Breast epithelium (tissue), 4 donors: ENCODE measurements around the gene CPA5. TPM values are rescaled to one million over a fixed set of nuclear protein-coding genes. Genes with fewer than 3 reads are reported as not detected.

Experiments used
- DNase-seq, 2 donors: peaks; one replicate each; pipeline ENCODE4 v3.0.0-alpha.2; 2019; ENCODE audit warnings: low spot score in 2 of 2
- H3K27ac ChIP-seq, 2 donors: fragments of 200-600 bp; sonication (generic) in 1 of 2; one replicate each; pipeline ENCODE4 v1.5.1; 2016 to 2019; ENCODE audit warnings: mild to moderate bottlenecking in 1 of 2
- H3K27me3 ChIP-seq, 2 donors: fragments of 200-600 bp; sonication (generic) in 1 of 2; one replicate each; pipeline versions ENCODE4 v1.5.1 to v1.6.0; 2017 to 2019; ENCODE audit warnings: control low read depth in 1 of 2, mild to moderate bottlenecking in 1 of 2
- H3K36me3 ChIP-seq: fragments of 200-600 bp; one replicate; pipeline ENCODE4 v1.5.1; 2019
- H3K4me1 ChIP-seq, 2 donors: fragments of 200-600 bp; sonication (generic); one replicate each; pipeline ENCODE4 v1.5.1; 2016 to 2019; ENCODE audit warnings: control low read depth in 1 of 2
- H3K4me3 ChIP-seq, 3 donors: fragments of 200-600 bp; sonication (generic); 1 replicate in 2 of 3; 2 replicates in 1 of 3; pipeline ENCODE4 v1.5.1; 2016 to 2019; ENCODE audit warnings: mild to moderate bottlenecking in 3 of 3, moderate library complexity in 2 of 3
- H3K9me3 ChIP-seq, 2 donors: fragments of 200-600 bp; sonication (generic) in 1 of 2; one replicate each; pipeline ENCODE4 v1.5.1; 2016 to 2019; ENCODE audit warnings: control low read depth in 1 of 2
- CTCF ChIP-seq, 3 donors: fragments of 450-650 bp; IDR thresholded peaks; one replicate each; pipeline ENCODE4 v1.5.1; 2016 to 2017; ENCODE audit warnings: antibody characterized with exemption in 3 of 3, mild to moderate bottlenecking in 3 of 3, moderate library complexity in 3 of 3
- POLR2A ChIP-seq: fragments of 450-650 bp; IDR thresholded peaks from one replicate; pipeline ENCODE4 v1.6.1; 2016; ENCODE audit warnings: antibody characterized with exemption, mild to moderate bottlenecking, moderate library complexity
- POLR2AphosphoS5 ChIP-seq, 3 donors: sonication (generic); formaldehyde crosslinking; IDR thresholded peaks; one replicate each; pipeline ENCODE4 v1.6.1; 2017; ENCODE audit warnings: antibody characterized with exemption in 3 of 3
- intact Hi-C: fragments of 100-400 bp; cut with DNase I; formaldehyde crosslinking; loops from one replicate; pipeline ENCODE4 v1.15.1; 2023; ENCODE audit warnings: low total_unique reads
- total RNA-seq, 3 donors: library from RNA; depleted of rRNA; stranded (reverse); fragments of >200 nt; gene quantifications; one replicate each; pipeline ENCODE4 v1.1.0, GENCODE V29; 2016

The CPA5 gene
- total RNA-seq, 3 donors from 2014 or later, result not detected

DNA sequence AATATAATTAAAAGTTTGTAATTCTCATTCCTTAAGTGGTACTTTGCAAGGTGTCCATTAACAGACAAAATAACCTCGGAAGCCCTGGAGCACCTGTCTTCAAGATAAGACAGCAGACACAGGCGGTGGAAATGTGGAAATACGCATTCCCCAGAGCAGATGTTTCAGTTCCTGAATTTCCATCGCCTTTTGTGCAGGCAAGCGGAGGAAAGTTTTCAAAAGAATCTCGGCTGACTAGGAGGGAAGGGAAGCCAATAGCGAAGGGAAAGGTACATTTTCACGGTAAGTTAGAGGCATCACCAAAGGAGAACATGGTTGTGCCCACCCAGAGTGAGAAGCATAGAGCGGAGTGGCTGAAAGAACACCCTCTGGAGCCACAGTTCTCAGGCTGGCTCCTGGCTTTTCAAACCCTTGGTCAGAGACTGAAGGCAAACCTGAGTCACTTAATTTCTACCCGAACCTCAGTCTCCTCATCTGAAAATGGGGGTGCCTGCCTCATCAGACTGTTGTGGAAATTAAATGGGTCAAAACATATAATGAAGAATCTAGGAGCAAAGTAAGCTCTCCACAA lies 49.3 kb downstream of the CPA5 start:
- no peaks in the 10 kb centered on the region for H3K27me3 ChIP-seq
- no peak overlapping the region for H3K27ac ChIP-seq
- DNase-seq, result no peak
- TF ChIP-seq POLR2AphosphoS5 (IDR thresholded peaks at IDR 0.05) (no peak), CTCF (IDR thresholded peaks at IDR 0.05) (no peak), POLR2A (no peak)
- H3K4me1 ChIP-seq, result no peaks in the 10 kb centered on the region
- intact Hi-C loops, result no loop called here
- H3K36me3 ChIP-seq, result no peaks in the 10 kb centered on the region
- no peak overlapping the region for H3K4me3 ChIP-seq
- no peaks in the 10 kb centered on the region for H3K9me3 ChIP-seq

GRCh38 chr7:130394421-130395195 lies 50.0 kb downstream of the CPA5 start:
- H3K36me3 ChIP-seq, result no peaks in the 10 kb centered on the region
- peaks cover 0 to under 1% of the 10 kb centered on the region in 2 donors for H3K4me1 ChIP-seq
- no peak for TF ChIP-seq POLR2AphosphoS5 (IDR thresholded peaks at IDR 0.05)
- no peak for TF ChIP-seq POLR2A
- no peak for TF ChIP-seq CTCF (IDR thresholded peaks at IDR 0.05)
- intact Hi-C loops, result no loop called here
- no peak overlapping the region for H3K27ac ChIP-seq
- DNase-seq, result no peak
- no peaks in the 10 kb centered on the region for H3K9me3 ChIP-seq
- no peaks in the 10 kb centered on the region for H3K27me3 ChIP-seq
- H3K4me3 ChIP-seq, result no peak overlapping the region

DNA sequence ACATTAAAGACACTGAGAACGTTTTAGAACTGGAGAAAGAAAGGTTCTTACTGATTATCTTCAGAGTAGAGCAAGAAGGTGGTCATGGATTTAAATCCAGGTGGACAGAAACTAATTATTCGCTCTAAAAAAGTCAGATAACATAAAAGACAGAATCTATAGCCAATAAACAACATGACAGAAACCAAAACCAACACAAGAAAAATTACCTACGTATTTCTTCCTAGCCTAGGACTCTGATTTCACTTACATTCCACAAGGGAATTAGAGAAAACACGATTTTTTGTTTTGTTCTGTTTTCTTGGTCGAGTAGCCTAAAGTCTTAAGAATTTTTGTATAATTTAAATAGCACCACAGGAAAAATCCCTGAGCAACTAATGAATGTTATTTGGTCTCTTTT lies 50.8 kb downstream of the CPA5 start:
- no peaks in the 10 kb centered on the region for H3K36me3 ChIP-seq
- peaks cover 0 to 8% of the 10 kb centered on the region in 2 donors for H3K4me1 ChIP-seq
- DNase-seq, result no peak
- no peaks in the 10 kb centered on the region for H3K9me3 ChIP-seq
- H3K4me3 ChIP-seq, result no peak overlapping the region
- no peak overlapping the region for H3K27ac ChIP-seq
- intact Hi-C loops, result no loop called here
- no peaks in the 10 kb centered on the region for H3K27me3 ChIP-seq
- TF ChIP-seq POLR2A (no peak), CTCF (IDR thresholded peaks at IDR 0.05) (no peak), POLR2AphosphoS5 (IDR thresholded peaks at IDR 0.05) (no peak)

GRCh38 chr7:130396109-130396508 lies 51.5 kb downstream of the CPA5 start:
- Histone ChIP-seq H3K4me1 (peaks cover 0 to 8% of the 10 kb centered on the region in 2 donors), H3K9me3 (no peaks in the 10 kb centered on the region), H3K36me3 (no peaks in the 10 kb centered on the region), H3K27me3 (no peaks in the 10 kb centered on the region), H3K27ac (no peak overlapping the region), H3K4me3 (no peak overlapping the region)
- TF ChIP-seq POLR2AphosphoS5 (IDR thresholded peaks at IDR 0.05), result no peak
- TF ChIP-seq CTCF (IDR thresholded peaks at IDR 0.05), result no peak
- no peak for TF ChIP-seq POLR2A
- no peak for DNase-seq
- intact Hi-C loops, result no loop called here

GRCh38 chr7:130397051-130397757 lies 52.6 kb downstream of the CPA5 start:
- no peak overlapping the region for H3K4me3 ChIP-seq
- no peak for DNase-seq
- peaks cover 0 to 8% of the 10 kb centered on the region in 2 donors for H3K4me1 ChIP-seq
- H3K36me3 ChIP-seq, result no peaks in the 10 kb centered on the region
- H3K27ac ChIP-seq, result no peak overlapping the region
- TF ChIP-seq POLR2A (no peak), POLR2AphosphoS5 (IDR thresholded peaks at IDR 0.05) (no peak), CTCF (IDR thresholded peaks at IDR 0.05) (no peak)
- H3K27me3 ChIP-seq, result no peaks in the 10 kb centered on the region
- intact Hi-C loops, result no loop called here
- H3K9me3 ChIP-seq, result no peaks in the 10 kb centered on the region
